GM19455 (cell line): ENCODE data around the gene BIK.
"Not testable (repeated sequence)": the region's sequence is repeated elsewhere in the genome, so short reads cannot be mapped to it uniquely, and the experiment has no call there.

Experiments used
- ATAC-seq: cut with Tn5 transposase; IDR thresholded peaks from one replicate; pipeline ENCODE4 v1.9.1; 2021; ENCODE audit not compliant: unreplicated experiment

The BIK gene

DNA sequence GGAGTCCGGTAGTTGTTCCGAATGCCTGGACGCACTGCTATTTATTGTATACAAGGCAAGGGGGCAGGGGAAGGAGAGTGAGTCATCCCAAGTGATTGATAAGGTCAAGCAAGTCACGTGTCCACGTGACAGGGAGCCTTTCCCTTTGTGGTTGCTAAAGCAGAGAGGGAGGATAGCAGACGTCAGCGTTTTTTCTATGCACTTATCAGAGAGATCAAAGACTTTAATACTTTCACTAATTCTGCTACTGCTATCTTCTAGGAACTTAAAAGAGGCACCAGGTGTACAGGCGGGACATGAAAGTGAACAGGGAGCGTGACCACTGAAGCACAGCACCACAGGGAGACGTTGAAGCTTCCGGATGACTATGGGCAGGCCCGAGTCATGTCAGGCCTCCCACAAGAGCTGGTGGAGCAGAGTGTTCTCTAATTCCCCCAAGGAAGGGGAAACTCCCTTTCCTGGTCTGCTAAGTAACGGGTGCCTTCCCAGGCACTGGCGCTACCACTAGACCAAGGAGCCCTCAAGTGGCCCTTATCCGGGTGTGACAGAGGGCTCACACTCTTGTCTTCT, 6.4 kb upstream of the BIK start:
- ATAC-seq, result not testable (repeated sequence)

DNA sequence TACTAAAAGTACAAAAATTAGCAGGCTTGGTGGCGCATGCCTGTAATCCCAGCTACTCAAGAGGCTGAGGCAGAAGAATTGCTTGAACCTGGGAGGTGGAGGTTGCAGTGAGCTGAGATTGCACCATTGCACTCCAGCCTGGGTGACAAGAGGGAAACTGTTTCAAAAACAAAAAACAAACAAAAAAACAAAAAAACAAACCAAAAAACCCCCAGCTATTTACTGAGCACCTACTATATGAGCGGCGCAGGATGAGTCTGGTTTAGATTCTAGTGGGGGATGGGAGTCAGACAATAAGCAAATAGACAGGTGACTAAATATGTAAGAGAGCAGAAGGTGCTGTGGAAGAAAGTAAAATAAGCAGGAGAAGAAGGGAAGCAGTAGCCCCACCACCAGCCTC, 5.6 kb upstream of the BIK start:
- not testable (repeated sequence) for ATAC-seq

DNA sequence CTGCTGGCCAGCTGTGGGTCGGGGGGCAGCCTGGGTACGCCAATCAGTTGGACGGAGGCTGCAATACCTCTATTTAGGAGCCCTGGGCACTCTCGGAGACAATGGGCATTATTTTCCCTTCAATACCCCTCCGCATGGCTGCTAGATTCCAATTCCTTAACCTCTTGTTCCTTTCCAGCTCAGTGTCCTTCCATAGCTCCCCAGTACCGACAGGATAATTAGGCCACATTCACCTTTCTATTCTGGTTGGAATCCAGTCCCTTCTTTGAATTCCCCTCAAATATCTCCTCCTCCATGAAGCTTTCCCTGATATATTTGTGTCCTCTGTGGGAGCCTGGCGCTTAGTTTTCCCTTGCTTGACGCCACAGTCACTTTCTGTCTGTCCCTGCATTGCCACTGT, 4.2 kb upstream of the BIK start:
- no peak for ATAC-seq

DNA sequence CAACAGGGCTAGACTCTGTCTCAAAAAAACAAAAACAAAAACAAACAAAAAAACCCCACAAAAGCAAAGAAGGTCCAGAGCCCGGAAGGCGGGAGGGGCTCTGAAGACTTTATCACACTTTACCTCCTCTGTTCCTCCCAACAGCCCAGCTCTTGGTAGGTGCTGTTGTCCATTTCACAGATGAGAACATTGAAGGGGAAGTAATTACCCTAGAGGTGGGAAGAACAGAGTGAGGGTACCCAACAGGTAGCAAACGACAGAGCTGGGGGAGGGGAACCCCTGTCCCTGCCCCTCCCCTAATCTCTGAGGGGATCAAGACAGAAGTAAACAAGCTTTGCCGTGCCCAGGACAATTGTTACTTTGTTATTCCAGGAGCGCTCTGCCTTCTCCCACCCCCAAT, 1.0 kb upstream of the BIK start:
- no peak for ATAC-seq

DNA sequence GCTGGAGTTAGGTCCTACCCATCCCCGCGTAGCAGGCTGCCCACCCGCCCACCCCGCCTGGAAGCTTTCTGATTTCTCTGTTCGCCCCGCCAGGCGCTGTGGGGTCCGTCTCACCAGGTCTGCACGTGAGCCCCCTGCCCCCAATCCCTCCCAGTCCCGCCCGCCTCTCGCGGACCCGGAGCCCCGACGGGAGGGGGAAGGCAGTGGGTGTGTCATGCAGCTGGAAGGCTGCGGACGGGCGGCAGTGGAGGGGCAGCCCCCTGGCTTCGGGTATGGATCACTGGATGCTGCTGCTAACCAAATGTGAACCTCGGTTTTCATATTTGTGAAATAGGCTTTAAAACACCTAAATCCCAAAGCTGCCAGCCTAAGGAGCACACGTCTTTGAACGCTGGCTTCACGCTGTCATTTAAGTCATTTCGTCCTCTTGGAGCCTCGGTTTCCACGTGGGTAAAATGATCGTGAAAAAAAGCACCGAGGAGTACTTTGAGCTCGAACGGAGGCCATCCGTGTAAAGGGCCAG, 568 bp upstream of the BIK start:
- no peak for ATAC-seq

DNA sequence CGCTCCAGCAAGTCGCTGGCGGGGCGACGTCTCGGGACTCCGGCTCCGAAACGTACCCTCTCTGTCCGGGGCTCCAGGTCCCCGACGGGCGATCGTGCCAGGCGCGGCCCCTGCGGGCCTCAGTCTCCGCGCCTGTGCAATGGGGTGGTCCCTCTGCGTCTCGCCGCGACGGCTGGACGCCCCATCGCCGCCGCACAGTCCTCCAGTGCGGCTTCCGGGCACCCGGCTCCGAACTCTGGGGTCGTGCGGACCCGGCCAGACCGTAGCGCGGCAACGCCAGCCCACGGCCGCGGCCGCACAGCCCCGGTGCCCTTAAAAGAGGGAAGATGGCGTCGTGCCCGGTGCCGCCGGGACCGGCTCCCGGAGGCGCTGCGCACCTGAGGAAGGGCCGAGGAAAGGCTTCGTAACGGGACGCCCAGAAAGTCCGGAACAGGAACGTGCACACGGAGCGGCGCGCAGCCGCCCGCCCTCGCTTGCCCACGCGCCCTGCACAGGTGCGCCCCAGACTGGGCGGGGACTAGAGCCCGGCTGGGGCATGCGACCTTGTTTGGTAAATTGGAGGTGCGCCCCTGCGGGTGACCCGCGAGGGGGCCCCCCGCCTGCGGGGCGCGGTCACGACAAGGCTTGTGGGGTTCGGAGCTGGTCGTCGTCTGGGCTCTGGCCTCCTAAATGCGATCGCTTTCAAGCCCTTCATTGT, 525 bp downstream of the BIK start:
- ATAC-seq, result no peak

DNA sequence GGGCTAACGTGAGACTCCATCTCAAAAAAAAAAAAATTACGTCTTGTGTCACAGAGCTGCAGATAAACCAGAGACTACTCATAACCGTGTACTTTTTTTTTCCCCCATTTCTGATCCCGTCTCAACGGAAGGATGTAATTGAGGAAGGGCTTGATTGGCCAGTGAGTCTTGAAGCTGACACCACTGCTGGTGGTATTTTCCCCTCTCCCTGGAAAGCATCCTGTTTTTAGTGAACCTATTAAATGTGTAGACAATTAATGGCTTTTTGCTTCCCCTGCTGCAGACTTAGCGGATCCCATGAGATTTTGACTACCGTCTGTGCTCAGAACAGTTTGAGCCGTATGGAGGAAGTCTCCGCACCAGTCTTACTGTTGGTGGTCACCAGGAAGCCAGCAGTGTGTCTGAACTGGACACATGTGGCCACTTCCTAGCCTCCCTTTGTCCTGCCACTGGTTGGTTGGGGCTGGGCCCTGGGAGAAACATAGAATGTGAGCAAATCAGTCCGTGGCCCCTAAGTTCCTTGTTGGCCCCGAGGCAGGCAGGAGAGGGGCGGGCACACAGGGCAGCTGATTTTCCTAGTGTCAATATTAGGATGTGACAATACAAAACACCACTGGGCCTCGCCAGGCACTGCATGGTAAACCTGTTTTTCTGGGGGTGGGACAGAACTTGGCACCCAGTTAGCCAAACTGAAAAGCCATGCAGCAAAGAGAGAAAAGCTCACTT, 3.1 kb downstream of the BIK start:
- ATAC-seq, result no peak

DNA sequence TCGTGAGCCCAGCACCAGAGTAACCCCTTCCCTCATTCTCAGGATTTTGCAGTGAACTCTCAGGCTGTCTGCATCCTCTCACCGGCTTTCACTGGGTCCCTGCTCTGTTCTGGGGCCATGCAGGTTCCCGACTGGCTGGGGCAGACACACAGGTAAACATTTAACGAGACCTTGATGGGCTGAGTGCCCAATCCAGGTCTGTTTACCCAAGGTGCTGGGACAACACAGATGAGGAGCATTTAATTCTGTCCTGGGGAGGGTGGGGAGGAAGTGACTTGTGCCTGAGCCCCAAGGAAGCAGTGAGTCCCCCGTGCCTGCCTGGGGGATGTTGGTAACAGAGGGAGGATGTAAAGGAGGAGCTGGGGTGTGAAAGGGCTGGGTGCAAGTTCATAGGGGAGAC, 4.4 kb downstream of the BIK start:
- ATAC-seq, result no peak

DNA sequence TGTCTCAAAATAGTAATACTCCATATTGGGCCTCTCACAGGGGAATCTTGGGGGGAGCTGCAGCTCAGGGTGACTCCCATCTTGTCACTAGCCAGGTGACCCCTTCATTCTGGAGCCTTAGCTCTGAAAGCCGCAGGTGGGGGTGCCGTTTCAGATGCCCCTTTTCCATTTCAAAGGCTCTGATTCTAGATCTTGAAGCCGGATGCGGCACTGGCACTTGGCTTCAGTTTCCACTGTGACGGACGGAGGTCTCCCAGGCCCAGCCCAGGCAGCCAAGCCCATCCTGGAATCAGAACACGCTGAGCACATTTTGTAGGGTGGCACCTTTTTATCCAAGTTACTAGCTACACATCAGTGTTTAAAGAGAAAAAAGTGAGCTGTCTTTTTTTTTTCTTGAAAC, 6.4 kb downstream of the BIK start:
- no peak for ATAC-seq

DNA sequence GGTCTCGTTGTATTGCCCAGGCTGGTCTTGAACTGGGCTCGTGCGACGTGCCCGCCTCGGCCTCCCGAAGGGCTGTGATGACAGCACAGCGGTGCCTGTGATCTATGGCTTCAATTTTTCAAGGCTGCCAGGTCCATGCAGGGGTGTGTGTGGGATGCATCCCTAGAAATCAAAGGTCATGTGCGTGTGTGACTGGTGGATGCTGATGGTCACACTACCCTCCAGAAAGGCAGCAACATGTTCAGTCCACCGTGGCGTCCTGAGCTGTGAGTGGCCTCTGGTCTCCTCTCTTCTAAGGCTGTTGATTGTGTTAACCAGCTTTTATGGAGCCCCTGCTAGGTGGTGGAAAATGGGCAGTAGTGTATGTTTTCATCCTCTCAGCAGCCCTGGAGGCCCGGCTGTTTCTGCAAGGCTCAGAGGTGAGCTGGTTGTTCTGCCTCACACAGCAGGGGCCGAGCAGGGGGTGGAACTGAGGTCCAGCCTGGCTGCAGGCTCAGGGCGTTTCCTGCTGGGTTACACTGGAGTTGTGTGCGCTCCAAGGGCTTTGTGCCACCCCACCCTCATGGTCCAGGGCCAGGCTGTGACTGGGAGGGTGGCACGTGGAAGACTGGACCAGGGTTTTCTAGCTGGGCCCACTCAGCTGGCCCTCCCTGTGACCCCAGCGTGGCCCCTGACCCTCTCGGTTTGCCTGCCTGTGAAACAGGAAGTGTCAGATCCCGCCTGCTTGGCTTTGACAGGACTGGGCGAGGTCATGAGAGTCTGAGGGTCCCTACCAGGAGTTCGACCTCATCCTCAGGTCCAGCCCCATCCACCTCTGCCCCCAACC, 7.7 kb downstream of the BIK start:
- ATAC-seq, result no peak

DNA sequence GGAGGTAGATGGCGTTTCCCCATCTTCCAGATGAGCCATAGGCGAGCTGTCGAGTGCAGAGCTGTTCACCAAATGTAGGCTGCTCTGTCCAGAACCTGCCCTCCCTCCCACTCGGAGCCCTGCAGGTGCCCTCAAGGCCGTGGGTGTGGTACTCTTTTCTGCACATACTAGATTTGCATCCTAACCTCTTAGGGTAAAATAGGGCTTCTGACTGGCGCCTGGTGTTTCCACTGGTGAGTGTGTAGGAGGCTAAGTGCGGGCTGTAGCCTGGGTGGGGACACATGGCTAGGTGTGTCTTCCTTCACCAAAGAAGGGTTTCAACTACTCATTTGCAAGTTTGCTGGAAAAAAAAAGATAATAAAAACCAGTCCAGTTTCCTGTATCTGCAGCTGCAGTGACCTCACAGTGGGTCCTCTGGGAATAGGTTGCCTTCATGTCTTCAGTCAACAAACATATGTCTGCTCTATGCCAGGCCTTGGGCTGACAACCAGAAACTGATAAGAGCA, 8.5 kb downstream of the BIK start:
- peak; percentile 58 for ATAC-seq

DNA sequence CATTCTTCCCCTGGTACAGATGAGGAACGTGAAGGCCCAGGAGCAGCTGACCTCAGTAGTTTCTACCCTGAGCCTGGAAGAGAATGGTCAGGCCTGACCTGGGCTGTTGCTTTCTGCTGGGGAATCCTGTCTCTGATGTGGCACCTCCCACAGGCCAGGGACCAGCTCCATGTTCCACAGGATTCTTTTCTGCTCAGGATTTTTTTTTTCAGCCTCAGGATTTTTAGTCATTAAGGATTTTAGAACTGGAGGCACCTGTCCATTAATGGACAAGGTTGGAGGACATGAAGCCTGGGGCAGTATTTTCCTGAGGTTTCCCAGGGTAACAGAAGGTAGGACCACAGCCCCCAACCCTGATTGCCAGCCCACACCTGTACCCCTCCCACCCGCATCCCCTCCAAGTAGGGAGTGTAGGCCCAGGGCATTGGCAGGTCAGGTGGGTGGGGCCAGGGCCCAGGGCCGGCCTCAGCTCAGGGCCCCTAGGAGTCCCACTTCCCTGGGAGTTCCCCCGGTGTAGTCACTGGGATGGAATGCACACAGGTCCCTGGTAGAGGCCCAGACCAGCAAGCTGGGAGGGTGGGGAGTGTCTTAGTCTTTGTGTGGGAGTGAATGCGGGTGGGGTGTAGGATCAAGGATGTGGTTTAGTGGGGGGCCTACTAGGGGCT, 16.1 kb downstream of the BIK start:
- no peak for ATAC-seq

DNA sequence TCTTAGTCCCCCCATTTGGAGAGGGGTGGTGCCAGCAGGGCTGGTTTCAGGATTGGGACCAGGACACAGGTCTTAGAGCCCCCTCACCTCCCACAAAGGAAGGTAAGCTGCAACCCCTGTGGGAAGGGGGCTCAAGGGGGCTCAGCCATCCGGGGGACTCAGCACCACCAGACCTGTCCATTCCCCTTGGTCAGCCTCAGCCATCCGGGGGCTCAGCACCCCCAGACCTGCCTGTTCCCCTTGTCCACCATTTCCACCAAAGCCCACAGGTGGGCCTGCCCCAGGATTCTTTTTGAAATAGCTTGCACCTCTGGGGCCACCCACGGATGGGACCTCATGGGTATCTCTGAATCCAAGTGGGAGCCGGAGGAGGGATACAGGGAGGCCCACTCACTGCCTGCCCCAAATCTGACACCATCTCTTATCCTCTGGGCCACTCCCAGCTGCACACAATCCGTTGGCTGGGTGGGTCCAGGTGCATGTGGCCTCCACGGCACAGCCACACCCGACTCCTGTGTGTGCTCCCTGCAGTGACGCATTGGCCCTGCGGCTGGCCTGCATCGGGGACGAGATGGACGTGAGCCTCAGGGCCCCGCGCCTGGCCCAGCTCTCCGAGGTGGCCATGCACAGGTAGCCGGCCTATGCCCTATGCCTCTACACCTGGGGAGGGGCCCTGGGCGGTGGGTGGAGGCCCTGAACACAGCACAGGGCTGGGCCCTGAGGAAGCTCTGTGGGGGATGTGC, 16.8 kb downstream of the BIK start:
- no peak for ATAC-seq

DNA sequence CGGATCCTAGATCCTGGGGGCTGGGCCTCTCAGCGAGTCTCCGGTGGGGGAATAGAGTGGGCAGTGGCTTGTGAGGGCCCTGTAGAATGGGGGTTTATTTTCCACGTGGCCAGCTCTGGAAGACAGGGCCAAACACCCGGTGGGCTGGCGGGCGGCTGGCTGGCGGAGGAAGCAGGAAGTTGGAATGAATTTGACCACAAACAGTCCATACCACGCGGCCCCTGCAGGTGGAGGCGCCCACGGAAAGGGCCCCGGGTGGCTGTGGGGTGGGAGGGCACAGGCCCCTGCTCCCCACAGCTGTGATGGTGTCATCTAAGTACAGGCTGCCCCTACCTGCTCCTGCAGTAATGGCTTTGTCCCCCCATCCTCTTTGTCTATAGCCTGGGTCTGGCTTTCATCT, 17.6 kb downstream of the BIK start:
- ATAC-seq, result no peak

DNA sequence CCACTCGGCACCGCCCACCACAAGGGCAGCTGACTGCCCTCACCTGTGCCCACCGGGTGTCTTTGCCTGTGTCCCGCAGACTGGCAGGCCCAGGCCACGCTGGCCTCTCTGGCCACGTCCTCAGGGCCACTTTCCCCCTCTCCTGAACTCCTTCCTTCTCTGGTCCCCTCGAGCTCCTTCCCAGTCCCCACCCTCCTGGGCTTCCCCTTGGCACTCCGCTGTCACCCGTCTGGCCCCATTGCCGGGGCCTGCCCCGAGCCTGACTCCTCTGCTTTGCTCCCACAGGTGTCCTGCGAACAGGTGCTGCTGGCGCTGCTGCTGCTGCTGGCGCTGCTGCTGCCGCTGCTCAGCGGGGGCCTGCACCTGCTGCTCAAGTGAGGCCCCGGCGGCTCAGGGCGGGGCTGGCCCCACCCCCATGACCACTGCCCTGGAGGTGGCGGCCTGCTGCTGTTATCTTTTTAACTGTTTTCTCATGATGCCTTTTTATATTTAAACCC, 18.4 kb downstream of the BIK start:
- ATAC-seq, result no peak

DNA sequence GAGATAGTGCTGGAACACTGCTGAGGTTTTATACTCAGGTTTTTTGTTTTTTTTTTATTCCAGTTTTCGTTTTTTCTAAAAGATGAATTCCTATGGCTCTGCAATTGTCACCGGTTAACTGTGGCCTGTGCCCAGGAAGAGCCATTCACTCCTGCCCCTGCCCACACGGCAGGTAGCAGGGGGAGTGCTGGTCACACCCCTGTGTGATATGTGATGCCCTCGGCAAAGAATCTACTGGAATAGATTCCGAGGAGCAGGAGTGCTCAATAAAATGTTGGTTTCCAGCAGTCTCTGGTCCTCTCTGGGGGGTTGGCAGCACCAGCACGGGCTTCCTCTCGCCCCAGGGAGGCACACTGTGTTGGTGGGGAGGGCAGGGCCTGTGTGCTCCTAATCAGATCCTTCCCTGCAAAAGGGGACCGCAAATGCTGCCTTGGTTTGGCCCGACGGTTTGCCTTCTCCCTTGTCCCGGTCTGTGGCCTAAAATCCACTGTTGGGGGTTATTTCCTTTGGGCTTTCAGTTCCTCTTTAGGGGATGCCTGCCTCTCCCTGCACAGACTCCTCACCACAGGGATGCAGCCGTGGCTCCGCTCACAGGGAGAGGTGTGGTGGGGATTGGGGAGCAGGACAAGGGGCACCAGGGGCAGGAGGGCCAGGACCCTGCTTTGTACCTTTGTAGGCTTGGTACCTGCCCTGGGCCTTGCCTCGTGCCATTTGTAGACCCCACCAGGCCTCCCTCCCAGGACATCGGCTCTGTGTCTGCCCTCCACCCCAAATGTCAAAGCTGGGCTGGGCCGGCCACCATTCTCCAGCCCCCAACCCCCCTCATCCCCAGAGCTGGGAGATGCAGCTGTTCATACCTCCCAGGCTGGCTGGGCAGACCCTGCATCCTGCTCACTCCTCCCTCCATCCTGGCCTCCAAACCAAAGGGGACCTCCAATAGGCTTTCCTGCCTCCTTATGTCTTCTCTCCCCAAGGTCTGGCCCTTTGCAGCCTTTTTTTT, 19.2 kb downstream of the BIK start:
- no peak for ATAC-seq

DNA sequence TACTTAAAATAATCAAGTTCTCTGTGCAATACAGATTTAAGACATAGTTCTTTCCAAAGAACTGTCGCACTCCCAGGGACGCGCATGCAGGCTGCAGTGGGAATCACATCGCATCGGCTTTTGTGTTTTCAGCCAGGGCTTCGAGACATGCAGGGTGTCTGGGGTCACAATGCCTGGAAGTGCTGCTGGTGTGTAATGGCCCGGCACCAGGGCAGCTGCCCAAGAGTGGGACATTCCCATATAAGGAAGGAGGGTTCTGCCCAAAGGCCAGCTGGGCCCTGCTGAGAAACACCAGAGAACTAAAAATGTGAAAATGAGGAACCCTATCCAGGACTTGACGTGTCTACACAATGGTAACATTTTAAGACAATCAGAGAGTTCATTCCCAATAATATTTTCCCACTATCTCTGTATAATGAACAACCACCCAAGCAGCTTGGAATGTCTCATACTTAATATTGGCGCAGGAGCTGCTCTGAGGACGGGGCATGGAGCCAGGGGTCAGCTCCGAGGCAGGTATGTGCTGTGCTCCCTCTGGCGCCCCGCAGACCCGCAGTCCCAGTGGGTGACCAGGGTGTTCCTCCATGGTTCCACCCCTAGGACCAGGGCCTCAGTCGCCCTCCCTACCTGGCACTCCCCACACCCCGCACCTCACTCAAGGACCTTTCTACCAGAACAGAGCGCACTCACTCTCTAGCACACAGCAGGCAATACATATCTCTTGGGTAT, 21.4 kb downstream of the BIK start:
- no peak for ATAC-seq

DNA sequence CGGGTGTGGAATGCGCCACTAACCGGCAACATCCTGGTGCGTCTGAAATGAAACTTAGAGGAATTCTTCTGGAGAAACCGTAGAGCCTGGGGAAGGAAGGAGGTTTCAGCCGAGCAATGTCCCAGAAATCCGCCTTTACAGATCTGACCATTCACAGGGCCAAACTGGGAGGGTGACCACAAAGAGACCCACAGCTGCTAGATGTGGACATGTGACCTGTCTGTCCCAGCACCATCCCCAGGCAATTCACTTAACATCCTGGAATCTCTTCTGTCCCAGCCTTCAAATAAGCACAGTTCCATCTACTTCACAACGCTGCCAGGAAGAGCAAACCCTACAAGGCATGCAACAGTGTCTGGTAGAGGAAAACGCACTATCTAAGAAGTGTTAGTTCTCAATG, 22.9 kb downstream of the BIK start:
- ATAC-seq, result no peak
